ENCODE measurements around the gene CDCA8. TPM values are rescaled to one million over a fixed set of nuclear protein-coding genes. Genes with fewer than 3 reads are reported as not detected.

CDCA8 gene
- total RNA-seq, 1 donor = 14.2 TPM

DNA sequence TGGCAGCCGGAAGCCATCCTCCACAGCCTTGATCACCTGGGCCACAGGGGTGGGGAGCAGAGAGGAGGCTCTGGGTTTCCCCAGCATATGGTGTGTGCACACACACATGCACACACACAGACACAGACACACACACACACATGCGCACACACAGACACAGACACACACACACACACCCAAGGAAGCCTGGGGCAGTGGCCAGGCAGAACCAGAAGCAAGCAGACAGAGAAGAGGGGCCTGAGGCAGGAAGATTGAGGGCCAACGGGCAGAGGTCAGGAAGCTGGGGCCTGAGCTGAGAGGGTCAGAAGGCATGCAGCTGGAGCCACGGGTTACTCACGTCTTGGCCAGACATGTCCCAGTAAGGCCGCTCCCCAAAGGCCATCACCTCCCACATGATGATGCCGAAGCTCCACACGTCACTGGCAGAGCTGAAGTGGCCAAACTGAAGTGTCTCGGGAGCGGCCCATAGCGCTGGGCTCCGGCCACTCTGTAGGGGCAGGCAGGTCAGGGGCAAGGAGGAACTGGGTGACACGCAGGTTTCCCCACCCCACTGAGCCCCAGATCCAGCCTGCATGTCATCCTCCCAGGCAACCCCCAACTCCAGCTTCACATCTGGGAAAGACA lies 27.4 kb downstream of the CDCA8 start:
- TF ChIP-seq, protein P1, sequence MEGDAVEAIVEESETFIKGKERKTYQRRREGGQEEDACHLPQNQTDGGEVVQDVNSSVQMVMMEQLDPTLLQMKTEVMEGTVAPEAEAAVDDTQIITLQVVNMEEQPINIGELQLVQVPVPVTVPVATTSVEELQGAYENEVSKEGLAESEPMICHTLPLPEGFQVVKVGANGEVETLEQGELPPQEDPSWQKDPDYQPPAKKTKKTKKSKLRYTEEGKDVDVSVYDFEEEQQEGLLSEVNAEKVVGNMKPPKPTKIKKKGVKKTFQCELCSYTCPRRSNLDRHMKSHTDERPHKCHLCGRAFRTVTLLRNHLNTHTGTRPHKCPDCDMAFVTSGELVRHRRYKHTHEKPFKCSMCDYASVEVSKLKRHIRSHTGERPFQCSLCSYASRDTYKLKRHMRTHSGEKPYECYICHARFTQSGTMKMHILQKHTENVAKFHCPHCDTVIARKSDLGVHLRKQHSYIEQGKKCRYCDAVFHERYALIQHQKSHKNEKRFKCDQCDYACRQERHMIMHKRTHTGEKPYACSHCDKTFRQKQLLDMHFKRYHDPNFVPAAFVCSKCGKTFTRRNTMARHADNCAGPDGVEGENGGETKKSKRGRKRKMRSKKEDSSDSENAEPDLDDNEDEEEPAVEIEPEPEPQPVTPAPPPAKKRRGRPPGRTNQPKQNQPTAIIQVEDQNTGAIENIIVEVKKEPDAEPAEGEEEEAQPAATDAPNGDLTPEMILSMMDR (IDR thresholded peaks at IDR 0.05; ENCODE audit: insufficient read depth, low read depth, low read length) = no peak
- peak; percentile 10 for DNase-seq (ENCODE audit: low read depth)
- no peak overlapping the region for H3K4me3 ChIP-seq (ENCODE audit: low read depth, low read length)

DNA sequence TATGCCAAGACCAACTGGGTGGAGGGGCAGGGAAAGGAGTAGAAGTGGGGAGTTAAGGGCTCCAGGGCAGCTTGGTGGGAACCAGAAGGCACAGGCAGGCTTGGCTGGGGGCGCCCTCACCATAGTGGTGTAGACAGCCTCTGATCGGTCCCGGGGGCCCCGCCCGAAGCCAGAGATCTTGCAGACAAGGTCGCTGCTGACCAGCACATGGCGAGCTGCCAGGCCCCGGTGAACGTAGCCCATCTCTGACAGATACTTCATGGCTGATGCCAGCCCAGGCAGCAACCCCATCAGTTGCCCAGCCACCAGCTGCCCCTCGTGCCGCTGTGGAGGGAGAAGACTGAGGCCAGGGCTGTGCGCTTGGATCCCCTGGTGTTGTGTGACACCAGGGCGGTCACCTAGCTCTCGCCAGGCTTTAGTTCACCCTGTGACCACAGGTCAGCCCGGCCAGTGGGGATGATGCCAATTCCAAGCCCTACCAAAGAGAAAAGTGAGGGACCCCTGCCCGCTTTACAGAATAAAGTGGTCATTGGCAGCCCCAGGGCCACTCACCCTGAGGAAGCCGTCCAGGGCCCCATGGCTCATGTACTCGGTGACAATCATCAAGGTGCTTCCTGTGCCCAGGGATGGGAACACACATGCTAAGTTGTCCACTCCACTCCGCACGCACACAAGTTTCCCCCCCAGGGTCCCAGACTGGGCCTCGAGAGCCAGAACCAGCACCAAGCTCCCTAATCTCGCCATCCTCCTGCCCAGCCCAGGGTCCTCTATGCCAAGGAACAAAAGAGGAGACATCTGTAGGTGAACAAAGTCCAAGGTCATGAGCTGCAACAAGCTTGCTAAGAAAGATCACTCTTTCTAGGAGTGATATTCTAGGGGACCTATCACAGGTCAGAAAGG lies 28.2 kb downstream of the CDCA8 start:
- DNase-seq (ENCODE audit: low read depth) = no peak
- no peak overlapping the region for H3K4me3 ChIP-seq (ENCODE audit: low read depth, low read length)
- TF ChIP-seq, protein P1 (IDR thresholded peaks at IDR 0.05; ENCODE audit: insufficient read depth, low read depth, low read length) = no peak

DNA sequence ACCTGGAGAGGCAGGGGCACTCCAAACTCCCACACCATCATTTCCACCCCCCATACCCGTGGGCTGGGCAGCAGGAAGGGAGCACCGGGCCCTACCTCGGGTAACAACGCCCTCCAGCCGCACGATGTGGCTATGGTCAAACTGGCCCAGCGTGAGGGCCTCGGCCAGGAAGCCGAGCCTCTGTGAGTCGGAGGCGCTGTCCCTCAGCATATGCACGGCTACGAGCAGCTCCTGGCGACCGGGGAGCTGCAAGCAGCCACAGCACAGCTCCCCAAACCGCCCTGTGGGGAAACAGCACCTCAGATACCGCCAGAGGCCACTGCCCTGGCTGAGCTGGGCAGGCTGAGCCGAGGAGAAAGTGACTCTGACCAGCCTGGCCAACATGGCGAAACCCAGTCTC lies 29.2 kb downstream of the CDCA8 start:
- H3K4me3 ChIP-seq (ENCODE audit: low read depth, low read length) = no peak overlapping the region
- TF ChIP-seq, protein P1 (IDR thresholded peaks at IDR 0.05; ENCODE audit: insufficient read depth, low read depth, low read length) = no peak
- no peak for DNase-seq (ENCODE audit: low read depth)

DNA sequence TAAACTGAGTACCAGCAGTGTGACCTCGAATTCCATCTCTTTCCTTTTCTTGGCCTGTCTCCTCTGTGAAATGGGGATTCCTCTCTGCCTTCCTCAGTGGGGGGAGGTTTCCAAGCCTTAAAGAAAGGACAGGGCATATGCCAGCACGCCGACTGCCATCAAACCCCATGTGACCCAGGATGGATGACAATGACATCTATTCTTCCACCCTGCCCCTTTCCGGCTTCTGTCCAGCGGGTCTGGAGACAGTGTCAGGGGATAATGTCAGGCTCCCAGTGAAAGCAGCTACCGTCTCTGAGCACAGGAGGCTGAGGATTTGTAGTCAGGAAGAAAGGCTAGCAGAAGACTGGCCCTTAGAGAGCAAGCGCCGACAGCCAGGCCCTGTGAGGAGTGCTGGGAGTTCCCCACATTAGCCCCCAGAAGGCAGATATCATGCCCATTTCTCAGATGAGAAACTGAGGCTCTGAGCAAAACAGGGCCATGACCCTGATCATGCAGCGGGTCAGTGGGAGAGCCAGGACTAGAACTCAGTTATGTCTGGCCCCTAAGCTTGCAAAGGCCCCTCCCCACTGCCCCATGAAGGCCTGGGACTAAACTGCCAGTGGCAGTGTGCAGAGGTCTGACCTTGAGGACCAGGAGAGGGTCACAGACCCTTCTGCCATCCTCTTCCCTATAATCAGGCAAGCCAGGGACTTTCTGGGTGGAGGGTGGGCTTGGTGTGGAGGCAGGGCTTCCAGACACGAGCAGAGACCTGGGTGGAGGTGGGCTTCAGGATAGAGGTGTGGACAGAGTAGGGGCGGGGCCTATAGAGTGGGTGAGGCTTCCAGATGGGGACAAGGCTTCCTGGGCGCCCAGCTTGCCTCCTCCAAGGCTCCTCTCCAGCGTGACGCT lies 30.1 kb downstream of the CDCA8 start:
- TF ChIP-seq, protein P1 (IDR thresholded peaks at IDR 0.05; ENCODE audit: insufficient read depth, low read depth, low read length) = no peak
- no peak overlapping the region for H3K4me3 ChIP-seq (ENCODE audit: low read depth, low read length)
- DNase-seq (ENCODE audit: low read depth) = no peak

DNA sequence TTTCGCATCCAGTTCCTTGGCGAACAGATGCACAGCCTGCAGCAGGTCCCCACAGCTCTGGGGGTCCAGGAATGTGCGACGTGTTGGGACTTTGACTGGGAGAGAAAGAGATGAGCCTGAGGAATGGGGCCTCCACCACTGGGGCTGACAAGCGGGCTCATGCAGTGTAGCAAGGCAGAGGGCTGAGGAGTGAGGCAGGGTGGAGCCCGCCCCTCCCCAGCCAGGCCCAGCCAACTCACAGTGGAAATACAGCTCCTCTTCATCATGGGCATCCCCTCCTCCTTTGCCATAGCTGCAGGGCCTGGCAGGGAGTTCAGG lies 30.7 kb downstream of the CDCA8 start:
- no peak for DNase-seq (ENCODE audit: low read depth)
- TF ChIP-seq, protein P1 (IDR thresholded peaks at IDR 0.05; ENCODE audit: insufficient read depth, low read depth, low read length) = no peak
- H3K4me3 ChIP-seq (ENCODE audit: low read depth, low read length) = no peak overlapping the region

DNA sequence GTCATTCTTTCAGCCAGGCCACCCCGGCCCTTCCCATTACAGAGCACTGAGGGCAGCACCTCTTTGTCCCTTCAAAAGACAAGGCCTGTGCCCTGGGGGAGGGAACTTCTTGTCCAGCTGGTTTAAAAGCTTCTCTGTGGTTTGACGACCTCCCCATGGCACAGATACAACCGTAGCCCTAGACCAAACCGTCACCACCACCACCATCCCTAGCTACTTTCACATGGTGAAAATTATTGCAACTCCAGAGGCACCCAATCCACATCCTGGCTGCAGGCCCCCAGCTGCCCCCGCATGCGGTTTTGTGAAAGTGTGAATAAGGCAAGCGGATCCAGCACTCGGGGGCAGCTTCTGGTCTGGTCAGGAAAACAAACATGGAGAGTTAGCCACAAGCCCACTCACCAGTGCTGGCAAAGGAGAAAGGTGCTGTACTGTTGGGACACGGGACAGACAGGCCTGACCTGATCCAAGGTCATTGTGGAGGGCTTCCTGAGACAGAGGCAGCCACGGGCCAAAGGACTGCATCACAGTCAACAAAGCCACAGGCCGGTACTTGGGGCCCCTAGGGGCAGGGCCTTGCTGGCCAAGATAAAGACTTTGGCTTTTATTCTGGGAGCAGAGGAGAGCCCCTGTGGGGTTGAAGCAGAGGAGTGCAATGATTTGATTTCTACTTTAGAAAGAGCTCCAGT lies 31.2 kb downstream of the CDCA8 start:
- no peak overlapping the region for H3K4me3 ChIP-seq (ENCODE audit: low read depth, low read length)
- TF ChIP-seq, protein P1 (IDR thresholded peaks at IDR 0.05; ENCODE audit: insufficient read depth, low read depth, low read length) = no peak
- no peak for DNase-seq (ENCODE audit: low read depth)
